Measurements from ENCODE around the gene ABL1.

The ABL1 gene

GRCh38 chr9:130837002-130837511 is 2.0 kb downstream of the ABL1 start:
- no peak for ATAC-seq (ENCODE audit: insufficient read depth, low read depth)
- Histone ChIP-seq H3K27ac (ENCODE audit: low read length) (no peak overlapping the region; the same call in 1 of the 2 replicates), H3K4me2 (ENCODE audit: insufficient read depth, low read length) (peak overlapping the region; percentile 79), H3K9me3 (ENCODE audit: insufficient read depth, low read length, severe bottlenecking) (no peaks in the 10 kb centered on the region), H4K20me1 (ENCODE audit: insufficient read depth, low read length) (peaks cover 27% of the 10 kb centered on the region; the same call in 1 of the 2 replicates), H3K4me1 (ENCODE audit: insufficient read depth, low read length) (peaks cover 43% of the 10 kb centered on the region), H3K36me3 (ENCODE audit: insufficient read depth, low read length) (no peaks in the 10 kb centered on the region), H3K9ac (ENCODE audit: low read depth, low read length) (peak overlapping the region; percentile 82; the same call in 1 of the 2 replicates), H3K79me2 (ENCODE audit: insufficient read depth, low read length) (peaks cover 85% of the 10 kb centered on the region), H3K27me3 (ENCODE audit: insufficient read depth, low read length, poor library complexity) (no peaks in the 10 kb centered on the region), H2AFZ (ENCODE audit: low read depth, low read length) (no peak overlapping the region), H3K4me3 (ENCODE audit: low read depth in 1 of 2, low read length in 2 of 2) (peak overlapping the region in 1 of 2 experiments; percentile 74; a peak in 2 of 4 replicates)
- TF ChIP-seq EZH2 (IDR thresholded peaks at IDR 0.05; ENCODE audit: borderline replicate concordance, low read depth, low read length, severe bottlenecking), result no peak
- TF ChIP-seq, protein P1, sequence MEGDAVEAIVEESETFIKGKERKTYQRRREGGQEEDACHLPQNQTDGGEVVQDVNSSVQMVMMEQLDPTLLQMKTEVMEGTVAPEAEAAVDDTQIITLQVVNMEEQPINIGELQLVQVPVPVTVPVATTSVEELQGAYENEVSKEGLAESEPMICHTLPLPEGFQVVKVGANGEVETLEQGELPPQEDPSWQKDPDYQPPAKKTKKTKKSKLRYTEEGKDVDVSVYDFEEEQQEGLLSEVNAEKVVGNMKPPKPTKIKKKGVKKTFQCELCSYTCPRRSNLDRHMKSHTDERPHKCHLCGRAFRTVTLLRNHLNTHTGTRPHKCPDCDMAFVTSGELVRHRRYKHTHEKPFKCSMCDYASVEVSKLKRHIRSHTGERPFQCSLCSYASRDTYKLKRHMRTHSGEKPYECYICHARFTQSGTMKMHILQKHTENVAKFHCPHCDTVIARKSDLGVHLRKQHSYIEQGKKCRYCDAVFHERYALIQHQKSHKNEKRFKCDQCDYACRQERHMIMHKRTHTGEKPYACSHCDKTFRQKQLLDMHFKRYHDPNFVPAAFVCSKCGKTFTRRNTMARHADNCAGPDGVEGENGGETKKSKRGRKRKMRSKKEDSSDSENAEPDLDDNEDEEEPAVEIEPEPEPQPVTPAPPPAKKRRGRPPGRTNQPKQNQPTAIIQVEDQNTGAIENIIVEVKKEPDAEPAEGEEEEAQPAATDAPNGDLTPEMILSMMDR (IDR thresholded peaks at IDR 0.05; ENCODE audit: borderline replicate concordance, extremely low read depth, low read length, poor library complexity, severe bottlenecking), result no peak
- DNase-seq, result no peak

GRCh38 chr9:130837643-130838042 is 2.6 kb downstream of the ABL1 start:
- ATAC-seq (ENCODE audit: insufficient read depth, low read depth) (no peak), DNase-seq (no peak)
- Histone ChIP-seq H2AFZ (ENCODE audit: low read depth, low read length) (no peak overlapping the region), H3K9ac (ENCODE audit: low read depth, low read length) (no peak overlapping the region), H3K79me2 (ENCODE audit: insufficient read depth, low read length) (peaks cover 90% of the 10 kb centered on the region), H3K4me3 (ENCODE audit: low read depth in 1 of 2, low read length in 2 of 2) (no peak overlapping the region), H3K27ac (ENCODE audit: low read length) (no peak overlapping the region), H3K4me2 (ENCODE audit: insufficient read depth, low read length) (peak overlapping the region; percentile 79), H3K9me3 (ENCODE audit: insufficient read depth, low read length, severe bottlenecking) (no peaks in the 10 kb centered on the region), H4K20me1 (ENCODE audit: insufficient read depth, low read length) (peaks cover 31% of the 10 kb centered on the region; the same call in 1 of the 2 replicates), H3K4me1 (ENCODE audit: insufficient read depth, low read length) (peaks cover 43% of the 10 kb centered on the region), H3K36me3 (ENCODE audit: insufficient read depth, low read length) (no peaks in the 10 kb centered on the region), H3K27me3 (ENCODE audit: insufficient read depth, low read length, poor library complexity) (no peaks in the 10 kb centered on the region)
- TF ChIP-seq, protein P1 (IDR thresholded peaks at IDR 0.05; ENCODE audit: borderline replicate concordance, extremely low read depth, low read length, poor library complexity, severe bottlenecking), result no peak
- TF ChIP-seq EZH2 (IDR thresholded peaks at IDR 0.05; ENCODE audit: borderline replicate concordance, low read depth, low read length, severe bottlenecking), result no peak

DNA sequence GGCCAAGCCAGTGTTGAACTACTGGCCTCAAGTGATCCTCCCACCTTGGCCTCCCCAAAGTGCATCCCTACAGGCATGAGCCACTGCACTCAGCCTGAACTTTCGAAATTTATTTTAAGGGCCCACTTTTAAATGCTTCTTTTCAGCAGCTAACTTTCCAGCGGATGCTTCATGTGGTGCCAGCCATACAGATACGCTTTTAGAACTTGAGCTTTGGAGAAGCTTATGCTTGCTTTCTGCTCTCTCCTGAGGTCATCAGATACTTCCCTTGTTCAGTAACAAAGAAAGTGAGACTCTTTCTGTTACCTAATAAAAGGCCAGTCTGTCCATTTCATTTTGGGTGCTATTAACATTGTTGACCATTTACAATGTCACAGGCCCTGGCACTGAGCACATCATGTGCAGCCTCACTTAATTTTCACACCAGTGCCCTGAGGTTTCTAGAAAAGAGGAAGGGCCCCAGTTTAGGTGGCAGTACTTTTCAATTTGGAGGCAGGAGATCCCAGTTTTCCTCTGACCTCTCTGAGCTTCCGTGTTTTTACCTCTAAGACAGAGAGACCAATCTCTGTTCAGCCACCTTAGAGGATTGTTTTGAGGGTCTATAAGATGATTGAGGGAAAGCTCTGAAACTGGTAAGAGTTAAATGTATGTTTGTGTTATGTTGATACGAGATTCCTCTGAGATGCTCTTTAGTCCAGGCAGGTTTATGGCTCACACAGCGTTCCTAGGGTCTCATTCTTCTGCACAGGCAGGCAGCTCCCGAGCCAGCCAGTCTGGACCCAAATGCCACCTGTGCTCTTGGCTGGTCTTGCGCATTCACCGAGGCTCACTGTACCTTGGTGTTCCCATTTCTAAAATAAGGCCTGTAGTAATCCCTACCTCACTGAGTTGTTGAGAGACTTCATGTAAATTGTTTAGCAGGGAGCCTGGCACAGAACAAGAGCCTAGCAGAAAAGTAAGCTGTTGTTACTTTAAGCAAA is 4.4 kb downstream of the ABL1 start:
- Histone ChIP-seq H3K9ac (ENCODE audit: low read depth, low read length) (no peak overlapping the region), H2AFZ (ENCODE audit: low read depth, low read length) (no peak overlapping the region), H3K27ac (ENCODE audit: low read length) (no peak overlapping the region), H4K20me1 (ENCODE audit: insufficient read depth, low read length) (peaks cover 49% of the 10 kb centered on the region), H3K4me1 (ENCODE audit: insufficient read depth, low read length) (peaks cover 36% of the 10 kb centered on the region), H3K79me2 (ENCODE audit: insufficient read depth, low read length) (peaks cover 97% of the 10 kb centered on the region), H3K27me3 (ENCODE audit: insufficient read depth, low read length, poor library complexity) (no peaks in the 10 kb centered on the region), H3K4me3 (ENCODE audit: low read depth in 1 of 2, low read length in 2 of 2) (no peak overlapping the region), H3K4me2 (ENCODE audit: insufficient read depth, low read length) (peak overlapping the region; percentile 29; the same call in 1 of the 2 replicates), H3K9me3 (ENCODE audit: insufficient read depth, low read length, severe bottlenecking) (no peaks in the 10 kb centered on the region), H3K36me3 (ENCODE audit: insufficient read depth, low read length) (peaks cover 2% of the 10 kb centered on the region; the same call in 1 of the 2 replicates)
- TF ChIP-seq, protein P1 (IDR thresholded peaks at IDR 0.05; ENCODE audit: borderline replicate concordance, extremely low read depth, low read length, poor library complexity, severe bottlenecking), result no peak
- TF ChIP-seq EZH2 (IDR thresholded peaks at IDR 0.05; ENCODE audit: borderline replicate concordance, low read depth, low read length, severe bottlenecking), result no peak
- no peak for DNase-seq
- ATAC-seq (ENCODE audit: insufficient read depth, low read depth), result no peak
